Stimulated activated CD4-positive, alpha-beta T cell treated with anti-CD3 and anti-CD28 coated beads, Interleukin-2, amount 100 ng/mL, for 4 hours (primary cell): ENCODE data around the gene HHAT.
A peak's percentile ranks its signal among the peaks of the same experiment; 100 is the strongest.
"Not testable (repeated sequence)": the region's sequence is repeated elsewhere in the genome, so short reads cannot be mapped to it uniquely, and the experiment has no call there.

Experiments
- DNase-seq: peaks from one replicate; pipeline ENCODE4 v3.0.0-alpha.2; 2020; ENCODE audit warnings: low read depth

Gene HHAT

DNA sequence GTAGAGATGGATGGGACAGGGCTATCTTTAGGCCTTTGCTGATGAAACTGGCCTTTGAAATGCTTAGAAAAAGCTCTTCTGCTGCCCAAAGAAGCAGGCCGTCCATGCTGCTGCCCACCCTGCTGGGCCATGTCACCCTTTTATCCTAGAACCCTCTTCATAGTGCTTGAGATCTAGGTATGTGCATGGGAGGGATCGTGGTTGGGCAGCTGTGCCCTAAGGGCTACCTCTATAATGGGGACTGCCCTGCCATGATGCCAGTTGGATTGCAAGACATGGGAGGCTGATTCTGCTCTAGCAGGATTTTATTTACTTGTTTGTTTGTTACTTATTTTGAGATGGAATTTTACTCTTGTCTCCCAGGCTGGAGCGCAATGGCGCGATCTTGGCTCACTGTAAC, 69.0 kb downstream of the HHAT start:
- DNase-seq: no peak

DNA sequence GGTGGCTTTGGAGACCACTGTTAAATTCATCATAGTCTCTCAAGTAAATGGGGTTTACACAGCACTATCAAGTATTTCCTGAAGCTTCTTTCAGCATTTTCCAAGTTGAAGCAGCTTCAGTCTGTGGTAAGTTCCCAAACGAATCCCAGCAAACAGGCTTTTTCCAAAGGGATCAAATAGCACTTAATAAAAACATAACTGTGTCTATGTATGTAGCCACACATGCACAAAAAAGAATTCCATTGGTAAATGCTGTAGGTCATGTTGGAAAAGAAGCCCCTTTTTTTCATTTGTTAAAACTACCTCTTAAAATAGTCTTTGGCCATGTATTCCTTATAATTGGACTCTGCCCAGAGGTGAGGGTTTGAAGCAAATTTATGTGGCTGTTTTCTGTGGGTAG, 69.8 kb downstream of the HHAT start:
- DNase-seq: no peak

GRCh38 chr1:210400043-210400840, 71.5 kb downstream of the HHAT start:
- peak; percentile 6 for DNase-seq

- DNase-seq: no peak
Observed at GRCh38 chr1:210402560-210402959, 73.9 kb downstream of the HHAT start.

GRCh38 chr1:210405316-210405715, 76.6 kb downstream of the HHAT start:
- no peak for DNase-seq

- DNase-seq: not testable (repeated sequence)
Observed at GRCh38 chr1:210406341-210406740, 77.6 kb downstream of the HHAT start.

- DNase-seq: peak; percentile 59
Observed at GRCh38 chr1:210407207-210407886, 78.6 kb downstream of the HHAT start.

GRCh38 chr1:210407887-210408252, 79.2 kb downstream of the HHAT start:
- DNase-seq: no peak

- no peak for DNase-seq
Observed at GRCh38 chr1:210412240-210412639, 83.5 kb downstream of the HHAT start.

- DNase-seq: no peak
Observed at GRCh38 chr1:210413951-210414350, 85.2 kb downstream of the HHAT start.

- DNase-seq: no peak
Observed at GRCh38 chr1:210415846-210416448, 87.2 kb downstream of the HHAT start.

GRCh38 chr1:210416681-210417080, 88.0 kb downstream of the HHAT start:
- DNase-seq: no peak

DNA sequence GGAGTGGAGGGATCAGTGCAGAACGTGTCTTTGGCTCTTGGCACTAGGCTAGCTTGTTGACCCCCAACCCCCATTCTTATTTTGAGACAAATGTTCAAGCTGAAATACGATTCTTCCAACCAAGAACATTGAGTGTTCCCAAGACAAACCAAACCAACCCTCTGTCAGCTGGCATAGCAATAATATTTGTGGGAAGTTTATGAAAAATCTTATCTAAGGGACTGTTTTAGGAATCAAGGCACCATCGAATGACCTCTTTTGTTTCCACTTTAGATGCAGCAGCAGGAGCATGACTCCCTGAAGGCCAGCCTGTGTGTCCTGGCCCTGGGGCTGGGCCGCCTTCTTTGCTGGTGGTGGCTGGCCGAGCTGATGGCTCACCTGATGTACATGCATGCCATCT, 89.2 kb downstream of the HHAT start:
- no peak for DNase-seq

DNA sequence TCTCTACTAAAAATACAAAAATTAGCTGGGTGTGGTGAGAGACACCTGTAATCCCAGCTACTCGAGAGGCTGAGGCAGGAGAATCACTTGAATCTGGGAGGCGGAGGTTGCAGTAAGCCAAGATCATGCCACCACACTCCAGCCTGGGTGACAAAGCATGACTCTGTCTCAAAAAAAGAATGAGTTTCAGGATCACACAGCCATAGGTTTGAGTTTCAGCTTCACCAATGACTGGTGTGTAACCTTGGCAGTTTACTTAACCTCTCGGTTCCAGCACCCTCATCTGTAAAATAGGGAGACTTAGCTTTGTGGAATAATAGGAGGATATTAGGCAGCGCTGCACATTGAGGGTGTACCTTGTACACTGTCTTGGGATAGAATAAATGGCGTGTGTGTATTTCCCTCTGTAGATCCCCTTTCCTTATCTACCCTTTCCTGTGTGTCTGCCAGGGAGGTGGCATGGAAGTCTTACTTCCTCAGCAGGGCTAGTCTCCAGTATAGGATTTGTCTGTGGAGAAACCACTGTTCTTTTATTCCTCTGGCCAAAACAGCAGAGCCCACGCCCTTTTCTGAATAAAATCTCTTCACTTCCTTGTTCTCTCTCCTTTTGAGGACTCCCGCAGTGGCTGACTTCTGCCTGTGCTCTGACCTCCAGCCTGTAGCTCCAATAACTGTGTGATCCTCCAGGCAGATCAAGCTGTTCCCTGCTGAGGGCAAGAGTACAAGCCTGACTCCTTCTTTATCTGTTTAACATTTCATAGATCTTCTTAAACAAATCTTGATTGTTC, 90.4 kb downstream of the HHAT start:
- no peak for DNase-seq

DNA sequence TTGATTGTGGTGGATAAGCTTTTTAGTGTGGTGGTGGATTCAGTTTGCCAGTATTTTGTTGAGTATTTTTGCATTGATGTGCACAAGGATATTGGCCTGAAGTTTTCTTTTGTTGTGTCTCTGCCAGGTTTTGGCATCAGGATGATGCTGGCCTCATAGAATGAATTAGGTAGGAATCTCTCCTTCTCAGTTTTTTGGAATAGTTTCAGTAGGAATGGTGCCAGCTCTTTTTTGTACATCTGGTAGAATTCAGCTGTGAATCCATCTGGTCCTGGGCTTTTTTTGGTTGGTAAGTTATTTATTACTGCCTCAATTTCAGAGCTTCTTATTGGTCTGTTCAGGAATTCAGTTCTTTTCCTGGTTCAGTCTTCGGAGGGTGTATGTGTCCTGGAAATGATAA, 98.0 kb downstream of the HHAT start:
- not testable (repeated sequence) for DNase-seq

DNA sequence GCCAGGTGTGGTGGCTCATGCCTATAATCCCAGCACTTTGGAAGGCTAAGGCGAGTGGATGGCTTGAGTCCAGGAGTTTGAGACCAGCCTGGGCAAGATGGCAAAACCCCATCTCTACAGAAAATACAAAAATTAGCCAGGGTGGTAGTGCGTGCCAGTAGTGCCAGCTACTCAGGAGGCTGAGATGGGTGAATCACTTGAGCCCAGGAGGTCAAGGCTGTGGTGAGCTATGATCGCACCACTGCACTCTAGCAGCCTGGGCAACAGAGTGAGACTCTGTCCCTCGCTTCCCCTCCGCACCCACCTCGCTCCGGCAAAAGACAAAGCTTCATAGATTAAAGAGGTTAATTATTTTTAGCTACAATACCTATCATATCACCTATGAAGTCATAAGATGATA, 100.0 kb downstream of the HHAT start:
- no peak for DNase-seq

DNA sequence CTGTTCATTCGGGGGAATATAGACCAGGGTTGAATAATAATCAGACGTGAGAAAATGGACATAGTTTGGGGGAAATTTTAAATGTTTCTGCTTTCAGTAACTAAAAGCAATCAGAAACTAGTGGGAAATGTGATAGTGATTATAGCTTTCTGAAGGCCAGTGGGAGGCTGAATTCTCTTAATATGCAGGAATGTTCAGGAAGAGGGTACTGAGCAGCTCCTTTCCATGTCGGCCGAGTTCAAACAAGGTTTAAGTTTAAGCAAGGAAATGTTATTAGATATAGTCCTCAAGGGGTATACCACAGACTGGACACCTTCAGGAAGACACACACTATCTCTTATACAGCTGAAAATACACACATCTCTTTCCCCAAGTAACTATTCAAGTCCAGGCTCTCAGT, 105.5 kb downstream of the HHAT start:
- DNase-seq: no peak

DNA sequence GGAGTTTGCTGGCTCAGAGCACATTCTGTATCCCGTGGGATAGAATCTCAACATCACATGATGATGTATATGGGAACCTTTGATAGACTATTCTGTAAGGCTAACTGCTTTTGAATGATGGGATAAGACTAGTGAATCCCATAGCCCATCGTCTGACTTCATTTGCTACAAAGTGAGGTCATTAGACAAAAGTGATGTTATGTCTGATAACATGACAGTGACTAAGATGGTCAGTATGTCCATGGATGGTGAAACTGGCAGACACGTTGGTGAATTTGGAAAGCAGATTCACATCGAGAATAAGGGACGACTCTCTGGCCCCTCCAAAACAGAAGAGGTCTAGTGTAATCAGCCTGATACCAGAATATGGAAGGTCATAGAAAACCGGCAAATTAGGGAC, 108.4 kb downstream of the HHAT start:
- DNase-seq: no peak

DNA sequence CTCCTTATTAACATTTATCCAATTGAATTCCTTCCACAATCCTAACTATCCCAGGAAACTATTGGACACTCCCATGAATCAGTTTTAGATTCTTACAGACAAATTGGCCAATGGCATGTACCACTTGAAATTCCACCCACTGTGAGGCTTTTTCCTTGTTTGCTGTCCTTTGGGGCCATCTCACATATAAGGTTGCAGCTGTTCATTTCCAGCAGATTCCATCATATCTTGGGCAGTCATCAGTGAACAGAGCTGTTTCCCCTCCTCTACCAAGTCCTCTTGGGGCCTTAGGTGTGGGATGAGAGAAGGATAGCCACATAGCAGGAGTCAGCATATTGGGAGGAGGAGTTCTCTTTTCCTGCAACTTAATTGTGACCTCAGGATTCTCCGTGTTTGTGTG, 109.1 kb downstream of the HHAT start:
- DNase-seq: no peak

DNA sequence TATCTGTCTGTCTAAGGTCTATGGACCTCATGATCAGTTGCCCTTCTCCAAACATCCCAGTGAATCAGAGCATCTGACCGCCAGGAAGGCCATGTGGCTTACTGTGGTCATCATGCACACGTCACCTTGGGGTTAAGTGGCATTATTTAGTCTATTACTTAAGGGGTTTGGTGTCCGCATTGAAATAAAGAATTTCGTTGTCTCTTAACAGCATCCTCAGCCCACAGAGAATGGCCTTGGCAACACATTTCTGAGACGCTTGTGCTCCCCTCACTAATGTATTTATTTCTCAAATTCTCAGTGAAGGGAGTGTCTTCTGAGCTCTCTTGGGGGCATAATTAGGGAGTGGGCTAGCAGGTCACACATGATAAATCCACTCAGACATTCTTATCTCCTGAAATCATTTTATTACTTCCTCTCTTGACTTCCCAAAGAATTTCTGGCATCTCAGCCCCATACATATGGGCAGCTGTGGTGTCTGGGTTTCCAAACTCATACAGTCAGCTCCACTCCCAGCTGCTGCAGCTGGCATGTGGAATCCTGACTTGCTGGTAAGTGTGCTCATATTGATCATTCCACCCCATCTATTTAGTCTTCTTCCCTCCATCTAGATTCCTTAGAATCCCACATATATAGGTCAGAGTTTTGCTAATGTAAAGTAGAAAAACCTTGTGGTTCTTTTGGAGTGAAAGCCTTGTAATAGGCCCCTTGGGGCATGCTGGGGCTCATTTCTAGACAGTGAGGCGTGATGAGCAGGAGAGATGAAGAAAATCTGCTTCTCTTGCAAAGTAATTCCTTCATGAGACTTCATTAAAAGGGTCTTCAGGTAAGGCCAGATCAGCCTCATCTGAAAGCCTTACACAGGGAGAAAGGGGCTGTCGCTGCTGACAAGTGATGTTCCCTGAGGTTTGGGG, 110.5 kb downstream of the HHAT start:
- no peak for DNase-seq

DNA sequence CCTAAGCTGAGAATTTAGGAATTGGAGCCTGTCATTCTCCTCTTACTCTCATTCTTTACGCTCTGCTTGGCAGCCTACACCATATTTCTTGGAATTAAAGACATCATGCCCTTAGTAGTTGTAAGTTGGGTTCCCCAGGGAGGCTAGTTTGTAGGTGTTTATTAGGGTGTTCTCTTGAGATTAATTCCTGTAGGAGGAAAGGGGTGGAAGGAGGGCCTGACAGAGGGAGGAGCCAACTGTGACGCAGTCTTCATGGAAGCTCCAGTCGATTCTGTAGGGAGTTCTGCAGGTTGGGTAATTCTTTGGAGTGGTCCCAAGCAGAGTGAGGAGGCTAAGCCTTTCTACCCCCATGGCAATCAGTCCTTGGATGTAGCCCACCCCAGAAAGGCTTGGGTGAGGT, 111.4 kb downstream of the HHAT start:
- no peak for DNase-seq

DNA sequence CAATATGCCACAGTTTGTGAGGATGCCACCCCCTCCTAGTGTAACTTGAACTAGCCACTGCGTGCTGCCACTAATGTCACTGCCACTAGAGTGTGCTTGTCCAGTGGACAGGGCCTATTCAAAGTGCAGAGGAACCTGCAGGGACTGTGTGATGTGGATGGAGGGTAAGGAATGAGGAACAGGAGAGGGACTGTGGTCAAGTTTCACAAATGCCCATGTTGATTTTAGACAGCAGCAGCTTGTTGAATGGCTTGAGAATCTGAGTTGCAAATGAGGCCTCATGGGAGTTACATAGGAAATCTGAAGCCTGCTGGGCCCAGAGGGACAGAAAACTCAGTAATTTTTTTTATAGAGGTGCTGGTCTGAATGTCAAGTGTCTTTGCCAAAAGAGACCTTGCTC, 112.3 kb downstream of the HHAT start:
- no peak for DNase-seq
